ENCODE measurements around the gene HS3ST4. TPM values are rescaled to one million over a fixed set of nuclear protein-coding genes. Genes with fewer than 3 reads are reported as not detected.
"Not testable (repeated sequence)": the region's sequence is repeated elsewhere in the genome, so short reads cannot be mapped to it uniquely, and the experiment has no call there.

Gene HS3ST4
- total RNA-seq, 5 donors from 2014 or later (not counting 1 experiment from before 2014, with no cell fraction given): not detected

- H3K36me3 Mint-ChIP-seq: not testable (repeated sequence)
Measured at GRCh38 chr16:25776214-25776613, 84.5 kb downstream of the HS3ST4 start.

GRCh38 chr16:25783226-25783625 lies 91.5 kb downstream of the HS3ST4 start:
- Mint-ChIP-seq H3K27me3 (peaks cover 7 to 16% of the 10 kb centered on the region in 2 donors), H3K36me3 (no peaks in the 10 kb centered on the region), H3K4me3 (no peak overlapping the region), H3K27ac (no peak overlapping the region), H3K9me3 (peaks cover 0 to 3% (median 0%) of the 10 kb centered on the region in 3 donors), H3K4me1 (no peaks in the 10 kb centered on the region)
- H3K4me3 ChIP-seq (ENCODE audit: control insufficient read depth in 1 of 2, extremely low read depth in 1 of 2, low read length in 1 of 2): no peak overlapping the region
- no peak for ATAC-seq (replicated peaks in 1 of 4)
- no CpG with 5 or more reads among the region's 1 CpG for WGBS (ENCODE audit: insufficient coverage)
- H3K36me3 ChIP-seq (ENCODE audit: control insufficient read depth in 2 of 2, extremely low read depth in 1 of 2, insufficient read depth in 1 of 2, low read length in 1 of 2): no peaks in the 10 kb centered on the region
- no peak overlapping the region for H3K27ac ChIP-seq (ENCODE audit: low read length)
- H3K27me3 ChIP-seq (replicated peaks in 1 of 2; ENCODE audit: control insufficient read depth in 2 of 2, extremely low read depth in 1 of 2, insufficient read depth in 2 of 2, low read length in 1 of 2): no peaks in the 10 kb centered on the region
- ChIA-PET POLR2A (interaction anchor here in 1 of 2 donors (0.6 kb wide), 1 partner anchor 728 kb away, joined by 4 read pairs; no protein-coding TSS in a partner anchor), CTCF (no interaction called here)
- no peaks in the 10 kb centered on the region for H3K9me3 ChIP-seq
- H3K4me1 ChIP-seq (ENCODE audit: control insufficient read depth in 1 of 2, extremely low read depth in 1 of 2, insufficient read depth in 2 of 2, low read length in 2 of 2): no peaks in the 10 kb centered on the region
- no peak for DNase-seq

More at GRCh38 chr16:25776214-25776613, 84.5 kb downstream of the HS3ST4 start:
- H3K4me1 ChIP-seq (ENCODE audit: control insufficient read depth in 1 of 2, extremely low read depth in 1 of 2, insufficient read depth in 2 of 2, low read length in 2 of 2); H3K27me3 ChIP-seq (replicated peaks in 1 of 2; ENCODE audit: control insufficient read depth in 2 of 2, extremely low read depth in 1 of 2, insufficient read depth in 2 of 2, low read length in 1 of 2); H3K27ac ChIP-seq (ENCODE audit: low read length); H3K9me3 Mint-ChIP-seq; H3K36me3 ChIP-seq (ENCODE audit: control insufficient read depth in 2 of 2, extremely low read depth in 1 of 2, insufficient read depth in 1 of 2, low read length in 1 of 2); CTCF ChIA-PET; H3K4me3 Mint-ChIP-seq; DNase-seq; H3K4me1 Mint-ChIP-seq; ATAC-seq (replicated peaks in 1 of 4); H3K9me3 ChIP-seq; H3K4me3 ChIP-seq (ENCODE audit: control insufficient read depth in 1 of 2, extremely low read depth in 1 of 2, low read length in 1 of 2); POLR2A ChIA-PET; H3K27ac Mint-ChIP-seq: not testable (repeated sequence)
- peaks cover 7 to 29% of the 10 kb centered on the region in 2 donors for H3K27me3 Mint-ChIP-seq
- 75% methylated on average over 2 of the region's 2 CpGs for WGBS (ENCODE audit: insufficient coverage)

DNA sequence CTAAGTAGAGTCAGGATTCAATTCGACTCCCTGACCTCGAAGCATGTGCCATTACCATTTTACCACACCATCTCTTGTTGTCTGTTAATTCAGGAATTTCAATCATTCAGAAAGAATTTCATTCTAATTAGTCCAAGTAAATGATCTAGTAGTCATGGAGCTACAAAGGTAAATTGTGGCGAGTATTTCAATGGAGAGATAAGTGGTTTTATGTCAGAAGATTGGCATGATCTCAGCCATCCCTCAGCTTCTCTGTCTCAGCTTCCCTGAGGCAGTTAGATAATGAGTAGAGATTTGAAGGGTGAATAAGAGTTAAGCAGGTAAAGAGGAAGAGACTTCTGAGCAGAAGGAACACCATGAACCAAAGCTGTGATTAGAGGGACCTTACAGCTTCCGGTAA lies 93.6 kb downstream of the HS3ST4 start:
- H3K9me3 Mint-ChIP-seq: peaks cover 0 to 3% (median 0%) of the 10 kb centered on the region in 3 donors
- DNase-seq (no peak), ATAC-seq (replicated peaks in 1 of 4) (no peak)
- H3K36me3 Mint-ChIP-seq: no peaks in the 10 kb centered on the region
- no peaks in the 10 kb centered on the region for H3K4me1 Mint-ChIP-seq
- Histone ChIP-seq H3K4me1 (ENCODE audit: control insufficient read depth in 1 of 2, extremely low read depth in 1 of 2, insufficient read depth in 2 of 2, low read length in 2 of 2) (no peaks in the 10 kb centered on the region), H3K27me3 (replicated peaks in 1 of 2; ENCODE audit: control insufficient read depth in 2 of 2, extremely low read depth in 1 of 2, insufficient read depth in 2 of 2, low read length in 1 of 2) (peaks cover 0 to 2% of the 10 kb centered on the region in 2 experiments), H3K36me3 (ENCODE audit: control insufficient read depth in 2 of 2, extremely low read depth in 1 of 2, insufficient read depth in 1 of 2, low read length in 1 of 2) (no peaks in the 10 kb centered on the region), H3K4me3 (ENCODE audit: control insufficient read depth in 1 of 2, extremely low read depth in 1 of 2, low read length in 1 of 2) (no peak overlapping the region), H3K27ac (ENCODE audit: low read length) (no peak overlapping the region), H3K9me3 (no peaks in the 10 kb centered on the region)
- peaks cover 0 to 9% of the 10 kb centered on the region in 2 donors for H3K27me3 Mint-ChIP-seq
- POLR2A ChIA-PET: interaction anchor here in 1 of 2 donors (0.6 kb wide), 1 partner anchor 10 kb away, joined by 9 read pairs; no protein-coding TSS in a partner anchor
- no peak overlapping the region for H3K4me3 Mint-ChIP-seq
- CTCF ChIA-PET: no interaction called here
- WGBS (ENCODE audit: insufficient coverage): 21% methylated on average over 2 of the region's 4 CpGs
- no peak overlapping the region for H3K27ac Mint-ChIP-seq

DNA sequence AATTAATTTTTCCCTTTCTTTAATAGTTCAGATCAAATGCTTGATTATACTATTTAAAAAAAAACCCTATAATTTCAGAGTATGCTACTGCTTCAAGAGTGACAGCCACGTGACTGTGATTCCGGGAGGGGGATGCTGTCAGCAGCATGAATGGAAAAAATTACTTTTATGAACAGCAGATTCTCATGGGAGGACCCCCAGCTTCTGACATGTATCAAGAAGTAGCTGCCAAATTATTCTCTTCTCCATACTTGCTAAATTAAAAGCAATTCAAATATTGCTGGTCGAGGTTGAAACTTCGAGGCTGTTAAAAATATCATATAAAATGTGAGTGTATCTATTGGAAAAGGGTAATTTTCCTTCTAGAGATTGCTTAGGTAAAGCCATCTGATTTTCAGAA lies 95.0 kb downstream of the HS3ST4 start:
- DNase-seq (no peak), ATAC-seq (replicated peaks in 1 of 4) (no peak)
- H3K4me1 Mint-ChIP-seq: no peaks in the 10 kb centered on the region
- H3K27ac ChIP-seq (ENCODE audit: low read length): no peak overlapping the region
- H3K27me3 ChIP-seq (replicated peaks in 1 of 2; ENCODE audit: control insufficient read depth in 2 of 2, extremely low read depth in 1 of 2, insufficient read depth in 2 of 2, low read length in 1 of 2): peaks cover 0 to 2% of the 10 kb centered on the region in 2 experiments
- no peaks in the 10 kb centered on the region for H3K36me3 ChIP-seq (ENCODE audit: control insufficient read depth in 2 of 2, extremely low read depth in 1 of 2, insufficient read depth in 1 of 2, low read length in 1 of 2)
- ChIA-PET POLR2A (no interaction called here), CTCF (no interaction called here)
- H3K4me3 ChIP-seq (ENCODE audit: control insufficient read depth in 1 of 2, extremely low read depth in 1 of 2, low read length in 1 of 2): no peak overlapping the region
- no peak overlapping the region for H3K27ac Mint-ChIP-seq
- H3K4me3 Mint-ChIP-seq: no peak overlapping the region
- no peaks in the 10 kb centered on the region for H3K9me3 ChIP-seq
- H3K4me1 ChIP-seq (ENCODE audit: control insufficient read depth in 1 of 2, extremely low read depth in 1 of 2, insufficient read depth in 2 of 2, low read length in 2 of 2): no peaks in the 10 kb centered on the region
- no peaks in the 10 kb centered on the region for H3K36me3 Mint-ChIP-seq
- WGBS (ENCODE audit: insufficient coverage): no CpG with 5 or more reads among the region's 4 CpGs
- H3K27me3 Mint-ChIP-seq: peaks cover 0 to 9% of the 10 kb centered on the region in 2 donors
- H3K9me3 Mint-ChIP-seq: peaks cover 0 to 5% (median 3%) of the 10 kb centered on the region in 3 donors

DNA sequence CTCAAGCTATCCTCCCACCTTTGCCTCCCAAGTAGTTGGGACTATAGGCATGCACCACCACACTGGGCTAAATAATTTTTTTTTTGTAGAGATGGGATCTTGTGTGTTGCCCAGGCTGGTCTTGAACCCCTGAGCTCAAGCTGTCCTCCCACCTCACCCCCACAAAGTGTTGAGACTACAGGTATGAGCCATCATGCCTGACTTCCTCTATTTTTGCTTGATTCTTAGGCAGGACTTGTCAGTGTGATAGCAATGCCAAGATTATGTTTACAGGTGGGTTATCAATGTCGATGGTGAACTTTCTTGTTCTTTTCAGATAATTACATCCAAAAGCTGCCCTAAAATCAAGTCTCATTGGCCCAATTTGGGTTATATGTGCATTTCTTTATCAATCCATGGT lies 96.9 kb downstream of the HS3ST4 start:
- CTCF ChIA-PET: no interaction called here
- no peak for DNase-seq
- Mint-ChIP-seq H3K9me3 (peaks cover 0 to 5% (median 3%) of the 10 kb centered on the region in 3 donors), H3K27me3 (peaks cover 3 to 6% of the 10 kb centered on the region in 2 donors), H3K4me3 (no peak overlapping the region), H3K36me3 (no peaks in the 10 kb centered on the region), H3K27ac (no peak overlapping the region), H3K4me1 (no peaks in the 10 kb centered on the region)
- H3K9me3 ChIP-seq: no peaks in the 10 kb centered on the region
- H3K27ac ChIP-seq (ENCODE audit: low read length): no peak overlapping the region
- H3K36me3 ChIP-seq (ENCODE audit: control insufficient read depth in 2 of 2, extremely low read depth in 1 of 2, insufficient read depth in 1 of 2, low read length in 1 of 2): no peaks in the 10 kb centered on the region
- no peak for ATAC-seq (replicated peaks in 1 of 4)
- WGBS (ENCODE audit: insufficient coverage): no CpG with 5 or more reads among the region's 1 CpG
- H3K4me3 ChIP-seq (ENCODE audit: control insufficient read depth in 1 of 2, extremely low read depth in 1 of 2, low read length in 1 of 2): no peak overlapping the region
- POLR2A ChIA-PET: no interaction called here
- peaks cover 0 to 2% of the 10 kb centered on the region in 2 experiments for H3K27me3 ChIP-seq (replicated peaks in 1 of 2; ENCODE audit: control insufficient read depth in 2 of 2, extremely low read depth in 1 of 2, insufficient read depth in 2 of 2, low read length in 1 of 2)
- H3K4me1 ChIP-seq (ENCODE audit: control insufficient read depth in 1 of 2, extremely low read depth in 1 of 2, insufficient read depth in 2 of 2, low read length in 2 of 2): no peaks in the 10 kb centered on the region

DNA sequence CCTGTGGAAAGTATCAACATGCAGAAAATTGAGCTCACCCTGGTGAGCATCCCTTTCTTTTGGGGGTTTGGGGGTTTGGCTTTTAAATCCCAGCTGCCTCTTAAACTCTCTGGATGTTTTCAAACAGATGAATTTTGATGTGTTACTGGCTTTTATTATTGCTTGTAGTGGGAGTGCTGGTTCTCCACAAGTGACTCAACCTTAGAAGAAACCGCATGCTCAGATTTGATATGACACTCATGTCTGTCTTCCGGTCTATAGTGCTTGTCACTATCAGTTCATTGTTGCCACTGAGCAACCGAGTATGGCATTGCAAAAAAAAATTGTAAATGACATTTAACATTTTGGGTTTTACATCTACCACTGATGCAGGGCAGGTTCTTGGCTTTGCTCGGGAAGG lies 104.5 kb downstream of the HS3ST4 start:
- ATAC-seq (replicated peaks in 1 of 4) (no peak), DNase-seq (no peak)
- Histone ChIP-seq H3K4me1 (ENCODE audit: control insufficient read depth in 1 of 2, extremely low read depth in 1 of 2, insufficient read depth in 2 of 2, low read length in 2 of 2) (no peaks in the 10 kb centered on the region), H3K4me3 (ENCODE audit: control insufficient read depth in 1 of 2, extremely low read depth in 1 of 2, low read length in 1 of 2) (no peak overlapping the region), H3K9me3 (no peaks in the 10 kb centered on the region), H3K36me3 (ENCODE audit: control insufficient read depth in 2 of 2, extremely low read depth in 1 of 2, insufficient read depth in 1 of 2, low read length in 1 of 2) (no peaks in the 10 kb centered on the region), H3K27ac (ENCODE audit: low read length) (no peak overlapping the region), H3K27me3 (replicated peaks in 1 of 2; ENCODE audit: control insufficient read depth in 2 of 2, extremely low read depth in 1 of 2, insufficient read depth in 2 of 2, low read length in 1 of 2) (no peaks in the 10 kb centered on the region)
- 90% methylated on average over 2 of the region's 4 CpGs for WGBS (ENCODE audit: insufficient coverage)
- H3K36me3 Mint-ChIP-seq: no peaks in the 10 kb centered on the region
- H3K4me3 Mint-ChIP-seq: no peak overlapping the region
- no peaks in the 10 kb centered on the region for H3K4me1 Mint-ChIP-seq
- H3K27me3 Mint-ChIP-seq: peaks cover 12 to 18% of the 10 kb centered on the region in 2 donors
- CTCF ChIA-PET: no interaction called here
- peaks cover 0 to 4% (median 0%) of the 10 kb centered on the region in 3 donors for H3K9me3 Mint-ChIP-seq
- no peak overlapping the region for H3K27ac Mint-ChIP-seq
- POLR2A ChIA-PET: no interaction called here

DNA sequence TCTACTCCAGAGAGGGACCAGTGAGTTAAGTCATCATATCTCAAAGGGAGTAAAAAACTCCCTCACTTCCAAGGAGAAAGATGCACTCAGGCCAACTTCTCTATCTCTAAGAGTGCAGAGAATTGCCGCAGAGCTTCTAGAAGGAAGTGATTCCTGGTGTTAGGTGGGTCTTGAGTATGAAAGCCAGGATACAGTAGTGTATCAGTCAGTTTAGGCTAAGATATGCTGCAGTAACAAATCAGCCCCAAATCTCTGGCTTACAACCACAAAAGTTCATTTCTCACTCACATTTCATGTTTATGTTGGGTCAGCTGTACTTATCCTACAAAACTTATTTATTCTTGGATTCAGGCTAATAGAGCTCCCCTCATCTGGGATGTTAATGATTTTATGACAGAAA lies 106.3 kb downstream of the HS3ST4 start:
- ChIA-PET POLR2A (no interaction called here), CTCF (no interaction called here)
- H3K36me3 Mint-ChIP-seq: no peaks in the 10 kb centered on the region
- H3K9me3 Mint-ChIP-seq: peaks cover 0 to 4% (median 0%) of the 10 kb centered on the region in 3 donors
- Histone ChIP-seq H3K4me3 (ENCODE audit: control insufficient read depth in 1 of 2, extremely low read depth in 1 of 2, low read length in 1 of 2) (no peak overlapping the region), H3K36me3 (ENCODE audit: control insufficient read depth in 2 of 2, extremely low read depth in 1 of 2, insufficient read depth in 1 of 2, low read length in 1 of 2) (no peaks in the 10 kb centered on the region), H3K4me1 (ENCODE audit: control insufficient read depth in 1 of 2, extremely low read depth in 1 of 2, insufficient read depth in 2 of 2, low read length in 2 of 2) (no peaks in the 10 kb centered on the region), H3K27me3 (replicated peaks in 1 of 2; ENCODE audit: control insufficient read depth in 2 of 2, extremely low read depth in 1 of 2, insufficient read depth in 2 of 2, low read length in 1 of 2) (no peaks in the 10 kb centered on the region), H3K9me3 (no peaks in the 10 kb centered on the region), H3K27ac (ENCODE audit: low read length) (no peak overlapping the region)
- no peak overlapping the region for H3K27ac Mint-ChIP-seq
- WGBS (ENCODE audit: insufficient coverage): no CpG with 5 or more reads among the region's 1 CpG
- ATAC-seq (replicated peaks in 1 of 4) (no peak), DNase-seq (no peak)
- H3K4me3 Mint-ChIP-seq: no peak overlapping the region
- H3K27me3 Mint-ChIP-seq: peaks cover 12 to 17% of the 10 kb centered on the region in 2 donors
- no peaks in the 10 kb centered on the region for H3K4me1 Mint-ChIP-seq
